K562 (cell line): ENCODE measurements around the gene GRIN2A. TPM values are rescaled to one million over a fixed set of nuclear protein-coding genes. Genes with fewer than 3 reads are reported as not detected.

ENCODE experiments used
- ATAC-seq: fragments of 200-7000 bp; cut with Tn5 transposase; 3 replicates; pipeline ENCODE4 v1.9.1; 2020; ENCODE audit warnings: moderate library complexity
- BruUV-seq: library from RNA; stranded (reverse); fragments of 400-500 nt; replicated peaks from 2 replicates; lab custom pipeline; 2021; lab: Mats Ljungman, UMichigan
- CTCF ChIA-PET: fragments of 300-600 bp; formaldehyde crosslinking; extraction: SDS; loops from one replicate; lab custom pipeline; 2021; ENCODE audit warnings: low intra/inter-chr PET ratio; lab: Yijun Ruan, JAX
- POLR2A ChIA-PET: fragments of 300-600, 350-650 bp; sonication (Branson Sonifier 250); formaldehyde crosslinking; extraction: SDS; loops from one replicate; lab custom pipeline; 2021; ENCODE audit warnings: antibody characterized with exemption, inconsistent platforms; lab: Yijun Ruan, JAX
- DNase-seq, 4 experiments: peaks; one replicate each; pipeline versions ENCODE4 v3.0.0 to v3.0.0-alpha.2; 2011 to 2018; ENCODE audit warnings: low spot score in 3 of 4, mixed read lengths in 3 of 4; ENCODE audit errors: extremely low read depth in 1 of 4
- FAIRE-seq: peaks from 2 replicates; lab custom pipeline; 2011; peaks lifted over from hg19 to GRCh38; lab: Jason Lieb, UNC
- H2AFZ ChIP-seq: 2 replicates; pipeline ENCODE4 v1.6.0; 2011; ENCODE audit warnings: low read depth, low read length, control low read depth, inconsistent platforms
- H3K27ac ChIP-seq: fragments of 200-600 bp; 3 replicates; pipeline ENCODE4 v1.8.0; 2011; ENCODE audit warnings: low read depth, mild to moderate bottlenecking, control low read depth, inconsistent platforms, low read length, moderate library complexity, mixed read lengths; ENCODE audit errors: extremely low read depth
- H3K27me3 ChIP-seq, 2 experiments: fragments of 300-600 bp in 1 of 2; 2 replicates in 1 of 2; 3 replicates in 1 of 2; pipeline versions ENCODE4 v1.6.0 to v1.8.0; 2011; ENCODE audit warnings: inconsistent platforms in 2 of 2, low read length in 2 of 2, mild to moderate bottlenecking in 1 of 2, mixed read lengths in 1 of 2, moderate library complexity in 1 of 2; ENCODE audit not compliant: control insufficient read depth in 2 of 2, insufficient read depth in 2 of 2
- H3K36me3 ChIP-seq: fragments of 300-600 bp; 3 replicates; pipeline ENCODE4 v1.8.0; 2011; ENCODE audit warnings: mild to moderate bottlenecking, low read length, inconsistent platforms; ENCODE audit not compliant: control insufficient read depth, insufficient read depth
- H3K4me1 ChIP-seq, 2 experiments: fragments of 200-600 bp in 1 of 2; replicated peaks in 1 of 2; 2 replicates in 1 of 2; 3 replicates in 1 of 2; pipeline versions ENCODE4 v1.5.1 to v1.8.0; 2011; ENCODE audit warnings: inconsistent platforms in 2 of 2, low read length in 2 of 2, mild to moderate bottlenecking in 1 of 2, mixed read lengths in 1 of 2, moderate library complexity in 1 of 2; ENCODE audit not compliant: control insufficient read depth in 2 of 2, insufficient read depth in 2 of 2
- H3K4me2 ChIP-seq: 2 replicates; pipeline ENCODE4 v1.6.1; 2011; ENCODE audit warnings: low read length, control low read depth, inconsistent platforms, mixed read lengths; ENCODE audit not compliant: insufficient read depth
- H3K4me3 ChIP-seq: fragments of 200-600 bp; sonication (generic), shearing (Covaris generic); 2 replicates; pipeline ENCODE4 v1.5.1; 2016; ENCODE audit warnings: control low read depth, inconsistent platforms
- H3K79me2 ChIP-seq: fragments of 200-600 bp; 3 replicates; pipeline ENCODE4 v1.8.0; 2011; ENCODE audit warnings: low read length, inconsistent platforms; ENCODE audit not compliant: control insufficient read depth, insufficient read depth
- H3K9ac ChIP-seq, 2 experiments: 2 replicates each; pipeline versions ENCODE4 v1.6.0 to v1.6.1; 2011; ENCODE audit warnings: low read depth in 2 of 2, low read length in 2 of 2, control low read depth in 1 of 2, inconsistent platforms in 1 of 2, mild to moderate bottlenecking in 1 of 2, mixed read lengths in 1 of 2; ENCODE audit not compliant: insufficient read depth in 1 of 2
- H3K9me1 ChIP-seq: one replicate; pipeline ENCODE4 v1.6.0; 2011; ENCODE audit warnings: inconsistent platforms, mild to moderate bottlenecking, low read length, moderate library complexity; ENCODE audit not compliant: control insufficient read depth, insufficient read depth
- H3K9me3 ChIP-seq: replicated peaks from 2 replicates; pipeline ENCODE4 v1.5.1; 2011; ENCODE audit warnings: low read depth, low read length, inconsistent platforms; ENCODE audit not compliant: control insufficient read depth, insufficient read depth
- H4K20me1 ChIP-seq: replicated peaks from 2 replicates; pipeline ENCODE4 v1.6.1; 2011; ENCODE audit warnings: low read length, inconsistent platforms, mixed read lengths; ENCODE audit not compliant: control insufficient read depth, insufficient read depth
- CHD1 ChIP-seq: fragments of 200-600 bp; sonication (generic); IDR thresholded peaks from one replicate; pipeline ENCODE4 v1.6.1; 2012; ENCODE audit warnings: mild to moderate bottlenecking, moderate library complexity, low read length, inconsistent platforms
- HNRNPH1 ChIP-seq: fragments of 200-400 bp; formaldehyde crosslinking; optimal IDR thresholded peaks from 2 replicates; pipeline ENCODE3; 2017; ENCODE audit warnings: low read depth, mild to moderate bottlenecking, low read length, moderate library complexity
- ILF3 ChIP-seq: fragments of 450-650 bp; IDR thresholded peaks from 2 replicates; pipeline ENCODE4 v1.6.1; 2018; ENCODE audit warnings: antibody characterized with exemption, mild to moderate bottlenecking, moderate library complexity, borderline replicate concordance
- MCM7 ChIP-seq, 2 experiments: fragments of 450-650 bp; IDR thresholded peaks; 2 replicates each; pipeline ENCODE4 v1.6.1; 2016 to 2018
- MXD1 ChIP-seq: fragments of 250-450 bp; sonication (Bioruptor Pico); IDR thresholded peaks from 2 replicates; pipeline ENCODE4 v1.8.0; 2021; ENCODE audit warnings: borderline replicate concordance, mild to moderate bottlenecking, moderate library complexity; ENCODE audit not compliant: poor library complexity, severe bottlenecking
- NR4A1 ChIP-seq, 2 experiments: fragments of 250-450 bp in 1 of 2; fragments of 450-650 bp in 1 of 2; sonication (Bioruptor Pico) in 1 of 2; IDR thresholded peaks; 2 replicates each; pipeline versions ENCODE4 v1.4.0 to v1.6.1; 2016 to 2020; ENCODE audit warnings: mild to moderate bottlenecking in 2 of 2, missing compliant biosample characterization in 1 of 2, missing genetic modification characterization in 1 of 2, moderate library complexity in 1 of 2
- PHF8 ChIP-seq: fragments of 200-600 bp; sonication (generic); IDR thresholded peaks from 2 replicates; pipeline ENCODE4 v1.6.1; 2012; ENCODE audit warnings: mixed run types, mild to moderate bottlenecking, inconsistent platforms, low read length, moderate library complexity, borderline replicate concordance
- RBM25 ChIP-seq: fragments of 200-400 bp; formaldehyde crosslinking; IDR thresholded peaks from 2 replicates; pipeline ENCODE4 v1.6.1; 2018; ENCODE audit warnings: low read length, low read depth, moderate library complexity; ENCODE audit not compliant: severe bottlenecking
- SMARCC2 ChIP-seq: fragments of 450-650 bp; IDR thresholded peaks from 2 replicates; pipeline ENCODE4 v1.6.1; 2017; ENCODE audit warnings: antibody characterized with exemption, moderate library complexity, mild to moderate bottlenecking, low read depth
- TRIM25 ChIP-seq: fragments of 450-650 bp; IDR thresholded peaks from 2 replicates; pipeline ENCODE4 v1.7.0; 2016; ENCODE audit warnings: borderline replicate concordance
- ZBTB8A ChIP-seq: fragments of 450-650 bp; IDR thresholded peaks from 2 replicates; pipeline ENCODE4 v1.6.1; 2018; ENCODE audit warnings: mild to moderate bottlenecking, moderate library complexity; ENCODE audit not compliant: partially characterized antibody
- ZNF140 ChIP-seq: fragments of 250-450 bp; sonication (Bioruptor Pico); IDR thresholded peaks from 2 replicates; pipeline ENCODE4 v1.8.0; 2021; ENCODE audit warnings: moderate library complexity, mild to moderate bottlenecking, inconsistent platforms
- ZNF165 ChIP-seq: fragments of 250-450 bp; sonication (Bioruptor Pico); IDR thresholded peaks from 2 replicates; pipeline ENCODE4 v1.4.0; 2020; ENCODE audit warnings: borderline replicate concordance
- ZNF175 ChIP-seq: fragments of 200-800 bp; sonication (Bioruptor generic); IDR thresholded peaks from 2 replicates; pipeline ENCODE4 v1.6.1; 2016; ENCODE audit warnings: low read depth, mild to moderate bottlenecking, missing genetic modification characterization, missing compliant biosample characterization
- ZNF197 ChIP-seq: fragments of 200-800 bp; sonication (Bioruptor generic); IDR thresholded peaks from 2 replicates; pipeline ENCODE4 v1.6.1; 2016; ENCODE audit warnings: low read depth, missing genetic modification characterization, missing compliant biosample characterization
- WGBS: fragments of 100-300 bp; shearing (Covaris generic); methylation state at CpG from one replicate; pipeline ENCODE4 v1.1.6; 2016; ENCODE audit warnings: low coverage, mixed read lengths; ENCODE audit not compliant: insufficient coverage; ENCODE audit errors: missing lambda C conversion rate; 5-methylcytosine and 5-hydroxymethylcytosine counted together
- in situ Hi-C: fragments of 300-500 bp; cut with MboI; formaldehyde crosslinking; loops from 4 replicates; pipeline ENCODE4 v1.15.0; 2018; ENCODE audit warnings: inconsistent platforms, mixed read lengths
- intact Hi-C: fragments of 100-400 bp; cut with micrococcal nuclease; formaldehyde crosslinking; loops from 2 replicates; pipeline ENCODE4 v1.14.2; 2022
- polyA plus RNA-seq, 8 experiments: library from polyadenylated mRNA; depleted of rRNA in 4 of 8; stranded (reverse) in 5 of 8; unstranded in 3 of 8; fragments of >200 nt; fragmentation: Nextera tagmentation in 2 of 8; fragmentation: Illumina TruSeq in 1 of 8; extraction: Ambion mirVana in 2 of 8; extraction: Trizol in 1 of 8; gene quantifications; 2 replicates each; pipeline versions ENCODE4 v1.2.1 to v1.2.3, GENCODE V29; 2011 to 2014; ENCODE audit warnings: inconsistent platforms in 1 of 8, missing spikeins in 1 of 8
- total RNA-seq, 7 experiments: library from RNA; depleted of rRNA in 6 of 7; stranded (reverse); fragments of >200 nt in 6 of 7; fragmentation: Illumina TruSeq in 2 of 7; extraction: Trizol in 2 of 7; gene quantifications; 2 replicates each; pipeline versions ENCODE4 v1.2.1 to v1.2.3, GENCODE V29; 2011 to 2021; ENCODE audit warnings: low replicate concordance in 1 of 7
- TF ChIP-seq, protein P1 (sequence below), 2 experiments: IDR thresholded peaks; 2 replicates each; pipeline ENCODE4 v1.6.1; 2011; ENCODE audit warnings: borderline replicate concordance in 1 of 2, control low read depth in 1 of 2, low read depth in 1 of 2, low read length in 1 of 2, mild to moderate bottlenecking in 1 of 2, mixed read lengths in 1 of 2, moderate library complexity in 1 of 2; ENCODE audit not compliant: insufficient read depth in 1 of 2, insufficient read length in 1 of 2, poor library complexity in 1 of 2, severe bottlenecking in 1 of 2; ENCODE audit errors: extremely low read depth in 1 of 2

GRIN2A gene
- total and polyA plus RNA-seq, 9 of the 15 experiments (the other 6 are each of a cell fraction or from before 2014, with no cell fraction given): not detected

GRCh38 chr16:9864461-9864860, 317.8 kb downstream of the GRIN2A start:
- in situ Hi-C loops: no loop called here
- Histone ChIP-seq H3K27ac (no peak overlapping the region), H3K4me2 (no peak overlapping the region), H3K79me2 (no peaks in the 10 kb centered on the region), H3K9me1 (no peaks in the 10 kb centered on the region), H3K4me1 (no peaks in the 10 kb centered on the region), H3K4me3 (no peak overlapping the region), H2AFZ (no peak overlapping the region), H4K20me1 (no peaks in the 10 kb centered on the region), H3K9me3 (no peaks in the 10 kb centered on the region), H3K27me3 (no peaks in the 10 kb centered on the region), H3K9ac (no peak overlapping the region), H3K36me3 (no peaks in the 10 kb centered on the region)
- no peak for FAIRE-seq
- 0% methylated on average over 3 of the region's 3 CpGs for WGBS
- no peak for DNase-seq
- POLR2A ChIA-PET: no interaction called here
- CTCF ChIA-PET: no interaction called here
- no peak for TF ChIP-seq ZNF175 (CRISPR knock-in tag)
- TF ChIP-seq ZNF165 (CRISPR knock-in tag): no peak
- no peak for TF ChIP-seq CHD1
- TF ChIP-seq ILF3: no peak
- no peak for TF ChIP-seq NR4A1 (CRISPR knock-in tag; IDR thresholded peaks at IDR 0.05)
- no peak for TF ChIP-seq NR4A1 (tag; IDR thresholded peaks at IDR 0.05)
- TF ChIP-seq HNRNPH1: no peak
- no peak for TF ChIP-seq TRIM25
- no peak for TF ChIP-seq SMARCC2
- TF ChIP-seq PHF8: no peak
- no peak for TF ChIP-seq RBM25
- TF ChIP-seq ZNF140 (CRISPR knock-in tag): no peak
- no peak for TF ChIP-seq MXD1 (CRISPR knock-in tag)
- no peak for TF ChIP-seq ZNF197 (CRISPR knock-in tag)
- TF ChIP-seq MCM7 (IDR thresholded peaks at IDR 0.05): no peak
- TF ChIP-seq, protein P1, sequence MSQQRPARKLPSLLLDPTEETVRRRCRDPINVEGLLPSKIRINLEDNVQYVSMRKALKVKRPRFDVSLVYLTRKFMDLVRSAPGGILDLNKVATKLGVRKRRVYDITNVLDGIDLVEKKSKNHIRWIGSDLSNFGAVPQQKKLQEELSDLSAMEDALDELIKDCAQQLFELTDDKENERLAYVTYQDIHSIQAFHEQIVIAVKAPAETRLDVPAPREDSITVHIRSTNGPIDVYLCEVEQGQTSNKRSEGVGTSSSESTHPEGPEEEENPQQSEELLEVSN (IDR thresholded peaks at IDR 0.05; ENCODE audit: borderline replicate concordance in 1 of 2, extremely low read depth in 1 of 2, insufficient read depth in 1 of 2, insufficient read length in 1 of 2, low read depth in 1 of 2, low read length in 1 of 2, poor library complexity in 1 of 2, severe bottlenecking in 1 of 2): no peak
- no peak for TF ChIP-seq ZBTB8A
- no TSS peak for BruUV-seq
- no peak for ATAC-seq
- intact Hi-C loops: no loop called here
